NK-92 treated with Interleukin-12 subunit alpha and Interleukin-12 subunit beta, amount 100 ng/mL, for 24 hours (cell line): ENCODE measurements around the gene RIMKLB.
"Not testable (repeated sequence)": the region's sequence is repeated elsewhere in the genome, so short reads cannot be mapped to it uniquely, and the experiment has no call there.

Experiments used
- DNase-seq: peaks from one replicate; lab custom pipeline; 2025; lab: John Stamatoyannopoulos, UW

The RIMKLB gene

DNA sequence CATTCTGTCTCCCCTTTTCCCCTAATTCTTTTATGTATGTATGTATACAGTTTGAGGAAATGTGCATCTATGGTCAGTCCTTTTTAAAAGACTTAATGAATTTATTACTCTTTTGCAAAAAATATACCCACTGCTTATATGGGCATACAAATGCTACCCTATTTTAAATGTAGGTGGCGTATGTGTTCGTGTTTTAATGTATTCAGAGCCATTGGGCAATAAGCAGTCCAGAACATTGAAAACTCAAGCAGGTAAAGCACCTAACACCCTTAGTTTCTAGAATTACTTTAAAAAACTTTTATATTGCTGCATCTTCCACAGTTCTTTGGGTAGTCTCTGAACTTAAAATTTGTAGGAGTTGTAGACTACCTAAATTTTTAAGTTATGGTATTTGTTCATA, 82.1 kb downstream of the RIMKLB start:
- DNase-seq = no peak

DNA sequence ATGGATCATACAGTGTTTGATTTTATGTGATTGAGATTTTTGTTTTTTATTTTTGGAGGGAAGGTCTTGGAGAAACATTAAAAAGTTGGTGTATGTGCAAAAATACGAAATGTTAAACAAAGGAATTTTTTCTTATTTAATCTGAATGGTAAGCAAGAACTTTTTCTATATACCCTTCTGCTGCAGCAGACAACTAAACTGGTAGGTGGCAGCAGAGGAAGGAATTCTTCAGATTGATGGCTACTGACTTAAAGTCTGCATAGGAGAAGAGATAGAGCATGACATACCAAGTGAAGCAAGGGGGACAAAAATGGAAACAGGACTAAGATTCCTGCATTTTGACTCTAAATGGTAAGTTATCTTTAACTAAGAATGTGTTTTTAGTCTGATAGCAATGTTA, 82.6 kb downstream of the RIMKLB start:
- DNase-seq = no peak

DNA sequence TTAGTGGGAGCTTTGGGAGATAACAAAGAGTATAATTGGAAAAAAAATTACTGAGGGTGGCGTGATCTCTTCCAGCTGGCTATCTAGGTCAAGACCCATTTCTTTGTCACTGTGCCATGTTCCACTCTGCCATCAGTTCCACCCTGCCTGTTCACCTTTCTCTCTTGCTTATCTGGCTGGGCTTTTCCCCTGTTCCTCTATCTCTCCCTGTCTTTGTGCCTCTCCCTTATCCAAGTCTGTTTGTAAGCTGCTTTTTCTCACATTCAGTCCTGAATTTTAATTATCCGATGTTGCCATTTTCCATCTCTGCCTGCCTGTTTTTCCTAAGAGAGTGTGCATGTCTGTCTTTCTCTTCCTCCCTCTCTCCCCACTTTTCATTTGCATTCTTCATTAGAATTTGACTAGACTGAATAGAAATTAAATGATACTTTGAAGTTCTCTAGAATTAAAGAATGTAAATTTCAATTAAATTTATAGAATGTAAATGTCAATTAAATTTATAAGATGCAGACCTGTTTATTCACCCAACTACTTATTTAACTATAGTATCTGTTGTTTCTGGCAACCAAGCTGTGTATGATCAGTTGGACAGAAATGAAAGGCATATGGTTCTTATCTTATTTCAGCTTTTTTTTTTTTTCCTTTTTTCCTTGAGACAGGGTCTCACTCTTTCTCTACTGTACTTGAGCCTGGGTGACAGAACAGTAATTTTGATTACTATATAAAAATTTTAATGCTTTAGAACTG, 83.8 kb downstream of the RIMKLB start:
- no peak for DNase-seq

DNA sequence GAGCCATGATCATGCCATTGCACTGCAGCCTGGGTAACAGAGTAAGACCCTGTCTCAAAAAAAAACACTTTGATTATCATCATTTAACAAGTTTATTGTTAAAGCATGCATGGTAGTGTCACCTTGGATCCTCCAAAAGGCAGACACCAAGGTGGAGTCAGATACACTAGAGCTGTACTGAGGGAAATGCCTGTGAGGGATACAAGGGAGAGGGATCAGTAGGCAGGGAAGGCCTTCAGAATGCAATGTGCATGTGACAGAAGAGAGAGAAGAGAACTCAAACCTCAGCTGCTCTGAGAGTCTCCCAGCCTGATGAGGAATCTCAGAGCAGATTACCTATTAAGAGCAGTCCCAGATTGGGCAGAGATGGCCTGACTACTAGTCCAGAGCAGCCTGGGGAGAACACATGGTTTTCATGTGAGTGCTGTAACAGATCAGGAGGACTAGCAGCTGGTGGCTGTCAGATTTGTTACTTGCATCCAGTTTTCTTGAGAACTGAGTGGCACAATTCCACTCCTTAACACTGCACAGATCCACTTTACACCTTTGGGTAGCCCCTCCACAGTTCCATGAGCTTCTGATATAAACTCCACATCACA, 86.6 kb downstream of the RIMKLB start:
- no peak for DNase-seq

DNA sequence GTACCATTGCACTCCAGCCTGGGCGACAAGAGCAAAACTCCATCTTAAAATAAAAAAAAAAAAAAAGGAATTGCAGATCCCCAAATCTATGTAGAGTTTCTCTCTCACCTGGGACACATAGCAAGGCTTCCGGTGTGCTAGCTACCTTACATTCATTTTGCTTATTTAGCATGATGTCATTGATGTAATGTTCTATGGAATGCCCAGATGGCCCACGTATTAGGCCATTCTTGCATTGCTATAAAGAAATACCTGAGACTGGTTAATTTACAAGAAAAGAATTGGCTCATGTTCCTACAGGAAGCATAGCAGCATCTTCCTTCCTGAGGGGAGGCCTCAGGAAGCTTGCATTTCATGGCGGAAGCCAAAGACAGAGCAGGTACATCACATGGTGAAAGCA, 87.7 kb downstream of the RIMKLB start:
- DNase-seq = no peak

DNA sequence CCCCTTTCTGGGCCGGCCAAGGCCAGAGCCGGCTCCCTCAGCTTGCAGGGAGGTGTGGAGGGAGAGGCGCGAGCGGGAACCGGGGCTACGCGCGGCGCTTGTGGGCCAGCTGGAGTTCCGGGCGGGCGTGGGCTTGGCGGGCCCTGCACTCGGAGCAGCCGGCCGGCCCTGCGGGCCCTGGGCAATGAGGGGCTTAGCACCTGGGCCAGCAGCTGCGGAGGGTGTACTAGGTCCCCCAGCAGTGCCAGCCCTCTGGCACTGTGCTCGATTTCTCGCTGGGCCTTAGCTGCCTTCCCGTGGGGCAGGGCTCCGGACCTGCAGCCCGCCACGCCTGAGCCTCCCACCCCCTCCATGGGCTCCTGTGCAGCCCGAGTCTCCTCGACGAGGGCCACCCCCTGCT, 89.4 kb downstream of the RIMKLB start:
- DNase-seq = not testable (repeated sequence)

DNA sequence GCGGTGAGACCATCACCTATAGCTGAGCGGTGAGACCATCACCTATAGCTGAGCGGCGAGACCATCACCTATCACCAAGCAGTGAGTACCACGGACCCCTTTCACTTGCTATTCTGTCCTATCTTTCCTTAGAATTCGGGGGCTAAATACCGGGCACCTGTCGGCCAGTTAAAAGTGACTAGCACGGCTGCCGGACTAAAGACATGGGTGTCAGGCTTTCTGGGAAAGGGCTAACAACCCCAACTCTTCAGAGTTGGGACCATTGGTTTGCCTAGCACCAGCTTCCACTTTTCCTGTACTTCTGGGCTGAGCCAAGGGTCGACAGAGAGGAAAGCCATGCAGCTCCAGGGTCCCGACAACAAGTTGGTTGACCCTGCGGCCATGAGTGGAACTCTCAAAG, 90.9 kb downstream of the RIMKLB start:
- DNase-seq = not testable (repeated sequence)

DNA sequence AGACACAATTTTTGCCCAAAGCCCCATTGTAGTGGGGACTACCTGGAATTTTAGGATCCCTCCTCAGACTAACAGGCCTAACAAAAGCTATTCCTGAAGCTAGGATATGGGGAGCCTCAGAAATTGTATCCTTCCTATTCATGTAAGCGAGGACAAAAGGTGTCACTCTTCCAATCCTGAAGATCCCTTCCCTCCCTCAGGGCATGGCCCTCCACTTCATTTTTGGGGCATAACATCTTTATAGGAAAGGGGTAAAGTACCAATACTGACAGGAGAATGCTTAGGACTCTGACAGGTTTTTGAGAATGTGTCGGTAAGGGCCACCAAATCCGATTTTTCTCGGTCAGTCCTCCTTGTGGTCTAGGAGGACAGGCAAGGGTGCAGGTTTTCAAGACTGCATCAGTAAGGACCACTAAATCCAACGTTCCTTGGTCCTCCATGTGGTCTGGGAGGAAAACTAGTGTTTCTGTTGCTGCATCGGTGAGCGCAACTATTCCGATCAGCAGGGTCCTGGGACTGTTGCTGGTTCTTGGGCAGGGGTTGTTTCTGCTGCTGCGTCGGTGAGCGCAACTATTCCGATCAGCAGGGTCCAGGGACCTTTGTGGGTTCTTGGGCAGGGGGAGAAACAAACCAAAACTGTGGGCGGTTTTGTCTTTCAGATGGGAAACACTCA, 91.7 kb downstream of the RIMKLB start:
- DNase-seq = not testable (repeated sequence)

DNA sequence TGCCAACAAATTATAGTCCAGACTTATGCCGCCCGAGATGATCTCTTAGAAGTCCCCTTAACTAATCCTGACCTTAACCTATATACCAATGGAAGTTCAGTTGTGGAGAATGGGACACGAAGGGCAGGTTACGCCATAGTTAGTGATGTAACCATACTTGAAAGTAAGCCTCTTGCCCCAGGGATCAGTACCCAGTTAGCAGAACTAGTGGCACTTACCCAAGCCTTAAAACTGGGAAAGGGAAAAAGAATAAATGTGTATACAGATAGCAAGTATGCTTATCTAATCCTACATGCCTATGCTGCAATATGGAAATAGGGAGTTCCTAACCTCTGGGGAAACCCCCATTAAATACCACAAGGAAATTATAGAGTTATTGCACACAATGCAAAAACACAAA, 95.4 kb downstream of the RIMKLB start:
- DNase-seq = not testable (repeated sequence)

DNA sequence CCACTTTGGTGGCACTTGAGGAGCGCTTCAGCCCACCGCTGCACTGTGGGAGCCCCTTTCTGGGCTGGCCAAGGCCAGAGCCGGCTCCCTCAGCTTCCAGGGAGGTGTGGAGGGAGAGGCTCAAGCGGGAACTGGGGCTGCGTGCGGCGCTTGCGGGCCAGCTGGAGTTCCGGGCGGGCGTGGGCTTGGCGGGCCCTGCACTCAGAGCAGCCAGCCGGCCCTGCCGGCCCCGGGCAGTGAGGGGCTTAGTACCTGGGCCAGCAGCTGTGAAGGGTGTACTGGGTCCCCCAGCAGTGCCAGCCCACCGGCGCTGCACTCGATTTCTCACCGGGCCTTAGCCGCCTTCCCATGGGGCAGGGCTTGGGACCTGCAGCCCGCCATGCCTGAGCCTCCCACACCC, 96.8 kb downstream of the RIMKLB start:
- DNase-seq = not testable (repeated sequence)

DNA sequence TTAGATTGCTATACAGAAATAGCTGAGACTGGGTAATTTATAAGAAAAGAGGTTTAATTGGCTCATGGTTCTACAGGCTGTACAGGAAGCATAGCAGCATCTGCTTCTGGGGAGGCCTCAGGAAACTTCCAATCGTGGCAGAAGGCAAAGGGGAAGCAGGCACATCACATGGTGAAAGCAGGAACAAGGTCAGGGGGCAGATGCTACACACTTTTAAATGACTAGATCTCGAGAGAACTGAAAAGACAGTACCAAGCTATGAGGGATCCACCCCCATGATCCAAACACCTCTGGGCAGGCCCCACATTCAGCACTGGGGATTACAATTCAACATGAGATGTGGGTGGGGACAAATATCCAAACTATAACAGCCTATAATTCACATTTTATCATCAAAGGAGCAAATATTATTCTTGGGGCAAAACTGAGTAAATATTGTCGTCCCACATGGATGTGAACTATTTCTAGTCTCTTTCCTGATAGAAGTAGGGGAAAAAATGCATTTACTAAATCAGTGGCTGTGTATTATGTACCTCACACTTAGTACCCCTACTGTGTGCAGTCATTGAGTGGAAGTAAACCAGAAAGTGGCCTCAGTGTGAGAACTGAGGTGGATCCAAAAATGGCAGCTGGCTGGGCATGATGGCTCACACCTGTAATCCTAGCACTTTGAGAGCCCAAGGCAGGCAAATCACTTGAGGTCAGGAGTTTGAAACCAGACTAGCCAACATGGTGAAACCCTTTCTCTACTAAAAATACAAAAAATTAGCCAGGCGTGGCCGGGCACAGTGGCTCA, 99.2 kb downstream of the RIMKLB start:
- DNase-seq = no peak

DNA sequence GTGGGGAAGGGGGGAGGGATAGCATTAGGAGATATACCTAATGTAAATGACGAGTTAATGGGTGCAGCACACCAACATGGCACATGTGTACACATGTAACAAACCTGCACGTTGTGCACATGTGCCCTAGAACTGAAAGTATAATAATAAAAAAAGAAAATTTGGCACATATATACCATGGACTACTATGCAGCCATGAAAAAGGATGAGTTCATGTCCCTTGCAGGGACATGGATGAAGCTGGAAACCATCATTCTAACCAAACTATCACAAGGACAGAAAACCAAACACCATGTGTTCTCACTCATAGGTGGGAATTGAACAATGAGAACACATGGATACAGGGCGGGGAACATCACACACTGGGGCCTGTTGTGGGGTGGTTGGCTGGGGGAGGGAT, 103.4 kb downstream of the RIMKLB start:
- DNase-seq = not testable (repeated sequence)

DNA sequence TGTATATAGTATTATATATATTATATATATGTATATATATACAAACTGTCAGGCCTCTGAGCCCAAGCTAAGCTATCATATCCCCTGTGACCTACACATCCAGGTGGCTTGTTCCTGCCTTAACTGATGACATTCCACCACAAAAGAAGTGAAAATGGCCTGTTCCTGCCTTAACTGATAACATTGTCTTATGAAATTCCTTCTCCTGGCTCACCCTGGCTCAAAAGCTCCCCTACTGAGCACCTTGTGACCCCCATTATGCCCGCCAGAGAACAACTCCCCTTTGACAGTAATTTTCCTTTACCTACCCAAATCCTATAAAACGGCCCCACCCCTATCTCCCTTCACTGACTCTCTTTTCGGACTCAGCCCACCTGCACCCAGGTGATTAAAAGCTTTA, 107.0 kb downstream of the RIMKLB start:
- DNase-seq = not testable (repeated sequence)

DNA sequence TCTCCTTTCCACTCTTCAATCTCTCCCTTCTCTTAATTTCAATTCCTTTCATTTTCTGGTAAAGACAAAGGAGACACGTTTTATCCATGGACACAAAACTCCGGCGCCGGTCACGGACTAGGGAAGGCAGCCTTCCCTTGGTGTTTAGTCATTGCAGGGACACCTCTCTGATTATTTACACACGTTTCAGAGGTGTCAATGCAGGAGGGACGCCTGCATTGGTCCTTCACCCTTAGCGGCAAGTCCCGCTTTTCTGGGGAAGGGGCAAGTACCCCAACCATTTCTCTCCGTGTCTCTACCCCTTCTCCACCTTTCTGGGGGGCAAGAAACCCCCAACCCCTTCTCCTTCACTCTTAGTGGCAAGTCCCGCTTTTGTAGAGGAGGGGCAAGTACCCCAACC, 107.7 kb downstream of the RIMKLB start:
- DNase-seq = not testable (repeated sequence)

DNA sequence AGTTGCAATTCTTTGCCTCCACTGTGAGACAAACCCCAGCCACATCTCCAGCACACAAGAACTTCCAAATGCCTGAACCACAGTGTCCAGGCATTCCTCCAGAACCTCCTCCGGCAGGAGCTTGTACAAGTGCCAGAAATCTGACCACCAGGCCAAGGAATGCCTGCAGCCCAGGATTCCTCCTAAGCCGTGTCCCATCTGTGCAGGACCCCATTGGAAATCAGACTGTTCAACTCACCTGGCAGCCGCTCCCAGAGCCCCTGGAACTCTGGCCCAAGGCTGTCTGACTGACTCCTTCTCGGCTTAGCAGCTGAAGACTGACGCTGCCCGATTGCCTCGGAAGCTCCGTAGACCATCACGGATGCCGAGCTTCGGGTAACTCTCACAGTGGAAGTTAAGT, 109.3 kb downstream of the RIMKLB start:
- DNase-seq = not testable (repeated sequence)

DNA sequence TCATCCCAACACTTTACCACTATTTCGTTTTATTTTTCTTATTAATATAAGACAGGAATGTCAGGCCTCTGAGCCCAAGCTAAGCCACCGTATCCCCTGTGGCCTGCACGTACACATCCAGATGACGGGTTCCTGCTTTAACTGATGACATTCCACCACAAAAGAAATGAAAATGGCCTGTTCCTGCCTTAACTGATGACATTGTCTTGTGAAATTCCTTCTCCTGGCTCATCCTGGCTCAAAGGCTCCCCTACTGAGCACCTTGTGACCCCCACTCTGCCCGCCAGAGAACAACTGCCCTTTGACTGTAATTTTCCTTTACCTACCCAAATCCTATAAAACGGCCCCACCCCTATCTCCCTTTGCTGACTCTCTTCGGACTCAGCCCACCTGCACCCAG, 112.3 kb downstream of the RIMKLB start:
- DNase-seq = not testable (repeated sequence)

DNA sequence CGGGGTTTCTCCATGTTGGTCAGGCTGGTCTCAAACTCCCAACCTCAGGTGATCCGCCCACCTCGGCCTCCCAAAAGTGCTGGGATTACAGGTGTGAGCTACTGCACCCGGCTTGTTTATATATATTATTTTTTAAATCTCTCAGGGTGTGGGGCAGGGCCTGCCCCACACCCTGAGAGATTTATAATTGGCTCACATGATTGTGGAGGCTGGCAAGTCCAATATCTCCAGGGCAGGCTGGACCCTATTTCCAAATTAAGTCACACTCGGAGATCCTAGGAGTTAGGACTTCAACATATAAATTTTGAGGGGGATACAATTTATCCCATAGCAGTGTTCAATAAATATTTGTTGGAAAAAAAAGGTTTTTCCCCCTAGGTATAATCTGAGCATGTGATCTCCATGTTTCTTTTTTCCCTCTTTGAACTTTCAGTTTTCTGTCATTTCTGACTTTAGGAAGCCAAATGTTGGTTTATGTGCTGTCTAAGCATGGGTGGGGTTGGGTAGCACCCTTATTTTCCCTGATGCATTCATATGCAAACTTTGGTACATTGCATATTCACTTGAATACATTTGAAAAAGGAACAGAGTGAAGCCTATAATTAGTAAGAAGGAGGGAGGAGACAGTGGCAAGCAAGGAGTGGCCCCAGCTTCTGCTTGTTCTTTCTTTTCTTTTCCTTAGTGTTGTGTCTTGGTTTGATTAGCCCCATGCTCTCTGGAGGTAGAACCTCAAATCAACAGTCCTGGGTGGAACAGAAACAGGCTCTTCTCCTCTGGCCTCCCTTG, 116.0 kb downstream of the RIMKLB start:
- no peak for DNase-seq

DNA sequence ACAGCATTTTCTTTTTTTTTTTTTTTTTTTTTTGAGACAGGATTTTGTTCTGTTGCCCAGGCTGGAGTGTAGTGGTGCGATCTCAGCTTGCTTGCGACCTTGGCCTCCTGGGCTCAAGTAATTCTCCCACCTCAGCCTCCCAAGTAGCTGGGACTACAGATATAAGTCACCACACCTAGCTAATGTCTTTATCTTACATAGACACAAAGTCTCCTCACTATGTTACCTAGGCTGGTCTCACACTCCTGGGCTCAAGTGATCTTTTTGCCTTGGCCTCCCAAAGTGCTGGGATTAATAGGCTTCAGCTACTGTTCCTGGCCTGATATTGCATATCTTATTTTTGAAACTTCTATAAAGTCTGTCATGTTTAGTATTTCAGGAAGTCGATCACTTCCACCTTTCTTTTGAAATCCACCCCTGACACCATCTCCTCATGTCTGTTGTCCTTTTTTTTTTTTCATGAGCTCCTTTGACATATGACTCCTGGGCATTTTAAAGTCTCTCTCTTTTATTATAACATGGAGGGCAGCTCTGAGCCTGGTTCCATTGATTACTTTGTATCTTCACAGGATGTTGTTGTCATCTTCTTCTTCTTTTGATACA, 118.8 kb downstream of the RIMKLB start:
- no peak for DNase-seq

DNA sequence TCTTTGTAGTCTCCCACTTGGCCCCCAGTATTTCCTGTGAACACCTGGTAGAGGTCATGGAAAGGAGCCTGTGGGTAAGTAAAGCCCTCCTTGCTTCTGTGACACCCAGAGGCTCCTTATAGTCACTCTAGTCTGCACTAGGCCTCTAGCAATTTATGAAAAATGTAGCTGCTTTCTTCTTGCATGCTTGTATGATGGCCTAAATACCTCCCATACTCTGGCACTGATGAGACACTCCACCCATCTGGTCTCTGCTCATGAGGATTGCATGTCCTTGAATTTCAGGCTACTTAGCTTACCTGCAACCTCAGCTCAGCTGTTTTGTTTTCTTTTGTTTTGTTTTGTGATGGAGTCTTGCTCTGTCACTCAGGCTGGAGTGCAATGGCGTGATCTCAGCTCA, 120.1 kb downstream of the RIMKLB start:
- DNase-seq = no peak

DNA sequence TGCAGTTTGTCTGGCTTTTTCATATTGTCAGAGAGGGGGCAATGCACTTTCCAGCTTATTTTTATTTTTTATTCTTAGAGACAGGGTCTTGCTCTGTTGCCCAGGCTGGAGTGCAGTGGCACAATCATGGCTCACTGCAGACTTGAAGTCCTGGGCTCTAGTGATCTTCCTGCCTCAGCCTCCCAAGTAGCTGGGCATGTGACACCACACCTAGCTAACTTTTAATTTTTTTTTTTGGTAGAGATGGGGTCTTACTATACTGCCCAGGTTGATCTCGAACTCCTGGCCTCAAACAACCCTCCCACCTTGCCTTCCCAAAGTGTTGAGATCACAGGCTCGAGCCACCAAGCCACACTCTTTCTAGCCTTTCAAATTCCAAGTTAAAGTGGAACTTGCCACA, 120.7 kb downstream of the RIMKLB start:
- DNase-seq = no peak

DNA sequence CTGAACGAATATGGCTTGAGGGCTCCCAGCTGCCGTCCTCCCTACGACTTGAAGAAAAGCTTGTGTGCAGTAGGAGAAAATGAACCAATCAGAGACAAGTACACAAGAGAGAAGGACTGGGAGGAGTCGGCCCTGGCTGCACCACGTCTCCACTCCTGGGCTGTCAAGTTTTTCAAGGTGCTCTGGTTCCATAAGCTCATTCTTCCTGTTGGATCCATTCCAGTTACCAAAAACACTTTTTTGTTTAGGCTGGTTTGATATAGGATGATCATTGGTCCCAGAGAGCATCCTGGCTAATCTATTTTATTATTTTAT, 121.8 kb downstream of the RIMKLB start:
- no peak for DNase-seq
